GM18909 (cell line): ENCODE measurements around the gene ATP1A4.
"Not testable (repeated sequence)": the region's sequence is repeated elsewhere in the genome, so short reads cannot be mapped to it uniquely, and the experiment has no call there.

Source experiments
- ATAC-seq: cut with Tn5 transposase; IDR thresholded peaks from one replicate; pipeline ENCODE4 v1.9.1; 2021; ENCODE audit warnings: mild to moderate bottlenecking; ENCODE audit not compliant: unreplicated experiment, poor library complexity

ATP1A4 gene

DNA sequence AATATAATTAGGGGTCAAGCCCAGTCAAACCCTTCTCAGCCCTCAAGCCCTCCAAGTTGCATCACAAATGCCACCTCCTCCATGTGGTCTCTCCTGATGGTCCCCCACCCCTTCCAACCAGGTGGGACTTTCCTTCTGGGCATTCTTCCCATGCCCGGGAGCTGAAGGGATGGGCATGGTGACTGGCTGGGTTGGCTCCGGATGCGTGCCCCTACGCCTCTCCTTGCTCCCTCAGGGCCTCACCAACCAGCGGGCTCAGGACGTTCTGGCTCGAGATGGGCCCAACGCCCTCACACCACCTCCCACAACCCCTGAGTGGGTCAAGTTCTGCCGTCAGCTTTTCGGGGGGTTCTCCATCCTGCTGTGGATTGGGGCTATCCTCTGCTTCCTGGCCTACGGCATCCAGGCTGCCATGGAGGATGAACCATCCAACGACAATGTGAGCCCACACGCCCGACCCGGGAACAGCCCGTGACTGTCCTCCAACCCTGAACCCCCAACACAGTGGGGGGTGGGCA lies 28.4 kb upstream of the ATP1A4 start:
- no peak for ATAC-seq

- ATAC-seq = no peak
Measured at GRCh38 chr1:160123726-160124125, 27.7 kb upstream of the ATP1A4 start.

- ATAC-seq = no peak
Measured at GRCh38 chr1:160124705-160125478, 26.5 kb upstream of the ATP1A4 start.

- no peak for ATAC-seq
Measured at GRCh38 chr1:160125746-160126145, 25.7 kb upstream of the ATP1A4 start.

- not testable (repeated sequence) for ATAC-seq
Measured at GRCh38 chr1:160126342-160126741, 25.1 kb upstream of the ATP1A4 start.

DNA sequence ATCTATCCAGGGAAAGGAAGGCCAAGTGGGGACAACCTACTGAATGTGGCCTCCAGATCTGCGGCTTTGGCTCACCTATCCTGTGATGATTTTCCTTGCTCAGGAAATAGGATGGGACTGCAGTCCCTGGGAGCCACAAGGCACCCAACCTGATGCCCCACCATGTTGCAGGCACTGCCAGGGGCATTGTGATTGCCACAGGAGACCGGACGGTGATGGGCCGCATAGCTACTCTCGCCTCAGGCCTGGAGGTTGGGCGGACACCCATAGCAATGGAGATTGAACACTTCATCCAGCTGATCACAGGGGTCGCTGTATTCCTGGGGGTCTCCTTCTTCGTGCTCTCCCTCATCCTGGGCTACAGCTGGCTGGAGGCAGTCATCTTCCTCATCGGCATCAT lies 24.0 kb upstream of the ATP1A4 start:
- ATAC-seq = no peak

GRCh38 chr1:160127865-160128523 lies 23.4 kb upstream of the ATP1A4 start:
- ATAC-seq = no peak

- no peak for ATAC-seq
Measured at GRCh38 chr1:160128636-160129035, 22.8 kb upstream of the ATP1A4 start.

DNA sequence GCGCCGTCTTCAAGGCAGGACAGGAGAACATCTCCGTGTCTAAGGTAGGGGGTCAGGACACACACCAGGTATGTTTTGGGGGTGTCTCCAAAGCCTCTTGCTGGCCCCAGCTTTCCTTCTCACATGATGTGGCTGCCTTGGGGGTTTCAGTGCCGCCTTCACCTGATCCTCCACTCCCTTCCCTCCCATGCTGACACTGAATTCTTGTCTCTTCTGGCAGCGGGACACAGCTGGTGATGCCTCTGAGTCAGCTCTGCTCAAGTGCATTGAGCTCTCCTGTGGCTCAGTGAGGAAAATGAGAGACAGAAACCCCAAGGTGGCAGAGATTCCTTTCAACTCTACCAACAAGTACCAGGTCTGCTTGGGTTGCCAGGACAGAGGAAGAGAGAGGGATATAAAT lies 22.4 kb upstream of the ATP1A4 start:
- ATAC-seq = no peak

- ATAC-seq = no peak
Measured at GRCh38 chr1:160129558-160129957, 21.8 kb upstream of the ATP1A4 start.

GRCh38 chr1:160129966-160130365 lies 21.4 kb upstream of the ATP1A4 start:
- no peak for ATAC-seq

- no peak for ATAC-seq
Measured at GRCh38 chr1:160130486-160130885, 20.9 kb upstream of the ATP1A4 start.

GRCh38 chr1:160130939-160131338 lies 20.5 kb upstream of the ATP1A4 start:
- ATAC-seq = no peak

GRCh38 chr1:160131803-160132565 lies 19.4 kb upstream of the ATP1A4 start:
- ATAC-seq = no peak

DNA sequence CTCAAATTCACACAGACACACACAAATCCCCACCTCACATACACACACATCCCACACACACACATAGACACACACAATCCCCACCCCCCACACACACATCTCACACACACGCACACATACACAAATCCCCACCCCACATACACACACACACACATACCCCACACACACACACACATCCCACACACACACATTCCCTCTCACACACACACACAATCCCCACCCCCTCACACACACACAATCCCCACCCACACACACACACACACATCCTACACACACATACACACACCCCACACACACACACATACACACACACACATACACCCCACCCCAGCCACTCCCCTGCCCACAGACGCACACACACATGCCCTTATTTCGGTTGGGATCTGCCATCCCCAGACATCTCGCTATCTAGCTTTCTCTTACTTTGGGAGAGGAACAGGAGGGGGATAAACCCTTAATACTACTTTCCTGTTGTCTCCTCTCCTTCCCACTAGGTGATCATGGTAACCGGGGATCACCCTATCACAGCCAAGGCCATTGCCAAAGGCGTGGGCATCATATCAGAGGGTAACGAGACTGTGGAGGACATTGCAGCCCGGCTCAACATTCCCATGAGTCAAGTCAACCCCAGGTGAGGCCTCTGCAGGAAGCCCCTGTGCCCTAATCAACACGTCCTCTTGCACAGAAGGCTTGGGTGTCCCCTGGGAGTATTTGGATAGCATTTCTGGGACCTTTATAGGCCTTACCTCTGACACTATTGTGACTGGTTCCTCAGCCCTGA lies 17.2 kb upstream of the ATP1A4 start:
- ATAC-seq = no peak

DNA sequence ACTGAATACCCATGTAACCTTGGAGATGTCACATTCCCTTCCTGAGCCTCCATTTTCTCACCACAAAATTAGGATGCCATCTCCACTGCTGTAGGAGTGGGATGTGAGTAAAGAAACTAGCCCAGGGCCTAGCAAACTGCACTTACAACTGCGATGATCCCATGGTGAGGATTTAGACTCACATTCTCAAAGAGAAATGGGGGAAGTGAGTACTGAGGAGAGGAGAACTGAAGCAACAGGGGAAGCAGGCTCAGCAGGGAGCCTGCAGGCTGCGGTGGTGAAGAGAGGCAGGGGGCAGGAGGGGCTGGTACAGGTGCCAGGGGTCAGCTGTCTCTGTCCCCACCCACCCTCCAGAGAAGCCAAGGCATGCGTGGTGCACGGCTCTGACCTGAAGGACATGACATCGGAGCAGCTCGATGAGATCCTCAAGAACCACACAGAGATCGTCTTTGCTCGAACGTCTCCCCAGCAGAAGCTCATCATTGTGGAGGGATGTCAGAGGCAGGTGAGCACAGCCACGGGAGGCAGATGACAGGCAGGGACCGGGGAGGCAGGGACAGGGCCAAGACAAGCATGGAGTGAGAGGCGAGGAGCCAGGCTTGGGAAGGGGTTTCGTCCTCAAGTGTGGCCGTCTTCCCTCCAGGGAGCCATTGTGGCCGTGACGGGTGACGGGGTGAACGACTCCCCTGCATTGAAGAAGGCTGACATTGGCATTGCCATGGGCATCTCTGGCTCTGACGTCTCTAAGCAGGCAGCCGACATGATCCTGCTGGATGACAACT lies 16.4 kb upstream of the ATP1A4 start:
- ATAC-seq = no peak

DNA sequence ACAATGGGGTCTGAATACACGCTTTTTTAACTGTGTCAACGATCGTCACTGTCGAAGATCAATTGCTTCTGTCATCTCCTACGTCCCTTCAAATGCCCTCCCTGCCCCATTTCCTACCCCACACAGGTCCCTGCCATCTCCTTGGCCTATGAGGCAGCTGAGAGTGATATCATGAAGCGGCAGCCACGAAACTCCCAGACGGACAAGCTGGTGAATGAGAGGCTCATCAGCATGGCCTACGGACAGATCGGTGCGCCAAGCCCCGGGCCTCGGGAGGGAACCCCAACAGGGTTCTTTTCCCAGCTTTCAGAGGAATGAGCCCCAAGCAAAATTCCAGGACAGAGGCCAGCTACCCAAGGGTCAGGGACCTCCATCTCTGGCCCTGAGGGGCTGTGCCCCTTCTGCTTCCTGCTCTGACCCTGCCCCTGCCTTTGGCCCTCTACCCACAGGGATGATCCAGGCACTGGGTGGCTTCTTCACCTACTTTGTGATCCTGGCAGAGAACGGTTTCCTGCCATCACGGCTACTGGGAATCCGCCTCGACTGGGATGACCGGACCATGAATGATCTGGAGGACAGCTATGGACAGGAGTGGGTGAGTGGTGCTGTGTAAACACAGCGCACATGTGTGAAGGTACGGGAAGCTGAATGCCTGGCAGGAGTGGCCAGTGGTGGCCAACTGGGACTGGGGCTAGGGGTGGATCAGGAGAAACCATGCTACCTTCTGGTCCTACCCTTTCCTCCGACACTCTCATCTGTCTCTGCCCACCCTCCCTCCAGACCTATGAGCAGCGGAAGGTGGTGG lies 15.1 kb upstream of the ATP1A4 start:
- no peak for ATAC-seq

GRCh38 chr1:160136926-160137200 lies 14.5 kb upstream of the ATP1A4 start:
- ATAC-seq = no peak
